Measurements from ENCODE around the gene TRPM3.

The TRPM3 gene

DNA sequence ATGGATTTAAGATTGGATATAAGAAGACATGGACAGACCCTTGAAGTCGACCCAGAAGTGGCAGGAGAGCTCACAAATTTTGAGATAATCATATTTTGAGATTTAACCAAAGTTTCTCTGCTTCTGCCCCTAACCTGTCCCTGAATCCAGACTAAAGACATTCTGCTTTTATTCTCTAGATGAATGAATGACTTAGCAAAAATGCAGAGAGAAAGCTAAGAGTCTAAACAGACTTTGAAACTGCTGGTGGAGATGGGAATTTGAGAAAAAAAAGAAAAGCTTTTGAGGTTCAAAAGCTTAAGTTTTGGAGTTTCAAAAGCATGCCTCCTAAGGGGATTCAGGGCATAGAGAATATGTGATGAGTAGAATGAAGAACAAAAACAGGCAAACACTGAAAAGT is 621.8 kb downstream of the TRPM3 start:
- DNase-seq, result no peak

DNA sequence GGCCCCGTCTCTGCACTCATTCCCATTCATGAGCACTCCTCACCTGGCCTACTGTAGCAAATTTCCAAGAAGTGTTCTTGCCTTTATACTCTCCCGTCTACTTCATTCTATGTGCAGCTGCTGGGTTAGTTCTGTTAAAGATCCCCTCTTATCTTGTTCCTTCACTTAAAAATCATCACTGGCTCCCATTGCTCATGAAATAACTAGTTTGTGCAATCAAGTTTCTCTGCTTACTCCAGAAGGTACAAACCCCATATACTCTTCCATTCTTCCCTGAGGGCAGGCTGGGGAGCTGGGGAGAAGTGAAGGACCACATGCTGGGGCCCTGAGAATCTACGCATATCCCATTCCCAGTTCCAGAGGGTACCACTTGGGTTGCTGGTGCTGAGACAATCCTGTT is 622.6 kb downstream of the TRPM3 start:
- no peak for DNase-seq

DNA sequence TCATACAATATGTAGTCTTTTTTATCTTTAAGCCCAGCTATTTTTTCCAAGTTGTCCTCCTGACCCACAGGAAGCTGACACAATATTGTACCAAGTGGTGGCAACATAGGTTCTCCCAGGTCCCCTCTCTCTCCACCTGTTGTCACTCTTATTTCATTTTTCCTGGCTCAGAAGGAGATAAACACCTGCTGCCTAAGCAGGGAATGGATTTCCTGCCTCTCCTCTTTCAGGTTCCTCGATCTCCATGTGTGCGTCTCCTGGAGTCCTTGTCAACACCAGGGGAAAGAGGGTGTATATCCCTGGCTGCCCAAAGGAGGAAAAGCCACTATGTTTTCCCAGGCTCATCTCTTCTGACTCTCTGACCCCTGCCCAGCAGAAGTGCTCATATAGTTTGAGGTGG is 625.2 kb downstream of the TRPM3 start:
- no peak for DNase-seq

DNA sequence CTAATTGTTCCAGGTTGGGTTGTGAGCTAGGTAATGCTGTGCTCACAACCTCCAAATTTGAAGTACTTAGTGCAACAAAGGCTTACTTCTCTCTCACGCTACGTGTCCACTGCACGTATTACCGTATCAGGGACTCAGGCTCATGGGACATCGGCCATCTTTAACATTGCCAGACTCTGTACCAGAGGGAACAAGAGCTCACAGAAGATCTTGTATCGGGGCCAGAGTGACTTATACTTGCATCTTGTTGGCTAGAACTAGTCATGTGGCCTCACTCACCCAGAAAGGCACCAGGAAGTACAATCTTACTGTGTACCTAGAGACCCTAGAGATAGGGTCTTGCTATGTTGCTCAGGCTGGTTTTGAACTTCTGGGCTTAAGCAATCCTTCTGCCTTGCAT is 625.9 kb downstream of the TRPM3 start:
- no peak for DNase-seq

DNA sequence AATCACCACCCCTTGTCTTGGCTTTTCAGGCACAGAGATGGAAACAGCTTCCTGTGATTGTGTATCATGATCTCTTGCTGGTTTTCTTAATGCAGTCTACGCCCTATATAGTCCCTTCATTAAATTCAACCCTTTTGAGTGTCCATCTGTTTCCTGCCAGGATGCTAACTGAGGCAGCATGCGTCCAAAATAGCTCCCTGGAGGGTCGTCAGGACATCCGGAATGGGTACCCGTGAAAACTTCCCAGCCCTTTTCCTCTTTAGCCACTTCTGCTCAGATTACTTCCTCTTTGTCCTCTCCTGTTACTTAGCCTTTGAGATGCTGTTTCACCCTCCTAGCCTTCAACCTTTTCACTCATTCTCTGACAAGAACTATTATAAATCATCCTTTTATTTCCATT is 627.2 kb downstream of the TRPM3 start:
- DNase-seq, result no peak

DNA sequence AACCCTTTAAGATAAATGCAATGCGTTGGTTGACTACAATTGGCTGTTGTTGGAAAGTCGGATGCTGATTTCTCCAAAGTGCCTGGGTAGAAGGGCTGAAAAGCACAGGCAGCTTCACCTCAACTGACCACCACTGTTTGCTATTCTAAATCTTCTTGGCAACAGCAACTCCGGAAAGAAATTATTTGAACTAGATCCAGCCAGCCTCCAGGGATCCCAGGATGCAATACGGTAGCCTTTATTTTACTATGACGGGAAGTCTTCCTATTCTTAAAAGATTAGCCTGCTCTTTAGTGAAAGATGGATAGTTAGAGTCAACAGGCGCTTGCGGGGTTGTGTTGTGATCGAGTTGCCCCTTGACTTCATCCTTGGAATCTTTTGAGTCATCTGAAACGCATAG is 628.4 kb downstream of the TRPM3 start:
- DNase-seq, result no peak

DNA sequence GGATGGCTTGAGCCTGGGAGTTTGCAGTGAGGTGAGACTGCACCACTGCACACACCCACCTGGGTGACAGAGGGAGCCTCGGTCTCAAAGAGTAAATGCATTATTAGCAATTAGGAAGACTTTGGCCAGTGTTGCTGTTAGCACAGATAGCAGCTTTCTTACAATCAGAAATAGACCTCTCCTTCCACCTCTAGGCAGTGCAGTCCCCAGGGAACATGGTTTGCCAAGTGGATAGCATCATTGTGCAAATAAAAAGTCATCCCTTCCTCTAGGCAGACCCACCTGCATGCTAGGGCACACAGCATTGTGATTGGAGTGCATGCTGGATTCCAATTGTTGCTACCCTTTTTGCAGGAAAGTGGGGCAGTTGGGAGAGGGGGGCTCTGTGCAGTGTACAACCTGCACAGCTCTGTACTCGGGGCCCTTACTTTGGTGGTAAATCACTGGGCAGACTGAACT is 629.1 kb downstream of the TRPM3 start:
- DNase-seq, result no peak

DNA sequence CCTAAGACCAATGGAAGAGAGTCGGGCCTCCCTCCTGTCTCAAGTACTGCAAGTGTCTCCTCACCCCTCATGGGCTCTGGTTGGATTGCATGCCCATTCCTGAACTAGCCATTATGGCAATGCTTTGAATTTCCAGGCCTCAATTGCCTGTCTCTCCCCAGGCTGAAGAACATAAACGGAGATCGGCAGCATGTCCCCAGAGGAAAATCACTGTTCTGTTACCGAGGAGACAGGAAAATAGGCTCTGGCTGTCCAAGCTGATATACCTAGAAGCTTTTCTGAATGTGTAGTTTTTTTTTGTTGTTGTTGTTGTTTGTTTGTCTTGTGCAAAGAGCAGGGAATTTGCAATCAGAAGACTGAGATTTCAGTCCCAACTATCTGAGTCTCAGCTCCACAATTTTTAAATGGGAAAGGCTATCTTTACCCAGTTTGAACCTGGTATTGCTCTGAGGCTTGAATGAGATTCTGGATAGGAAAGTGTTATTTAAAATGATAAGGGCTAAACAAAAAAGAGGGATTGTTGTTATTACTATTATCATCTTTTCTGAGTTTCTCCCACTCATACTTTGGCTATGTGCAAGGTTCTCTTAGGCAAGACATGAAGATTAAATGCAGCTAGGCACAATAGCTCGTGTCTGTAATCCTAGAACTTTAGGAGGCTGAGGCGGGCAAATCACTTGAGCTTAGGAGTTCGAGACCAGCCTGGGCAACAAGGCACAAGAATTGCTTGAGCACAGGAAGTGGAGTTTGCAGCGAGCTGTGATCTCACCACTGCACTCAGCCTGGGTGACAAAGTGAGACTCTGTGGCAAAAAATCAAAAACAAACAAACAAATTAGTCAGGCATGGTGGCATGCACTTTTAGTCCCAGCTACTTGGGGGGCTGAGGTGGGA is 629.7 kb downstream of the TRPM3 start:
- DNase-seq, result no peak

DNA sequence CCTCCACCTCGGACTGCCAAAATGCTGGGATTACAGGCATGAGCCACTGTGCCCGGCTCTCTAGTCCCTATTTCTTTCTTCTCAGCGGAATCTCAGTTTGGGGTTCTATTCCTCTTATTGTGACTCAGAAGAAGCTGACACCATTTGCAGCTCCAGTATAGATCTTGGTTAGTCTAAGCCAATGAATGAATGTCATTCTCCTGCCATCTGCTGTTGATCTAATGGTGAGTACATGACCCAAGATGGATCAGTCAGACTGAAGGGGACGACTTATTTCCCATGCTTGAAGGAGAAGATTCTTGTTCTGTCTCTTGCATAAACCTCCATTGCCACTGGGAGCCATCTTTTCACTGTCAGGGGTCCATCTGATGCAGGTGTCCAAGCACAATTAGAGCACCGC is 630.9 kb downstream of the TRPM3 start:
- DNase-seq, result no peak

DNA sequence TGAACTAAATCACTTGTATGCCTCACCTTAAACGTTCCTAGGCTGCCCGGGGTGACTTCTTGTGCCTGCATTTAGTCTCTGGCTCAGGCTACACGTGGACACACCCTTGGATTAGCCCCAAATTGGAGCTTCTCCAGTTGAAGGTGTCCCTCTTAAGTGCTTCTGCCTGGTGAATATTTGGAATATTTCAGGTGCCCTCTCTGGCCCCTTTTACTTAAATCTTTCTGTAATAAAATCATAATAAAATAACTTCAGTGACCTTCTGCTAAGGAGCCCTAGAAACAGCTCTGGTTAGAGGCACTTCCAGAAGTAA is 632.7 kb downstream of the TRPM3 start:
- no peak for DNase-seq

DNA sequence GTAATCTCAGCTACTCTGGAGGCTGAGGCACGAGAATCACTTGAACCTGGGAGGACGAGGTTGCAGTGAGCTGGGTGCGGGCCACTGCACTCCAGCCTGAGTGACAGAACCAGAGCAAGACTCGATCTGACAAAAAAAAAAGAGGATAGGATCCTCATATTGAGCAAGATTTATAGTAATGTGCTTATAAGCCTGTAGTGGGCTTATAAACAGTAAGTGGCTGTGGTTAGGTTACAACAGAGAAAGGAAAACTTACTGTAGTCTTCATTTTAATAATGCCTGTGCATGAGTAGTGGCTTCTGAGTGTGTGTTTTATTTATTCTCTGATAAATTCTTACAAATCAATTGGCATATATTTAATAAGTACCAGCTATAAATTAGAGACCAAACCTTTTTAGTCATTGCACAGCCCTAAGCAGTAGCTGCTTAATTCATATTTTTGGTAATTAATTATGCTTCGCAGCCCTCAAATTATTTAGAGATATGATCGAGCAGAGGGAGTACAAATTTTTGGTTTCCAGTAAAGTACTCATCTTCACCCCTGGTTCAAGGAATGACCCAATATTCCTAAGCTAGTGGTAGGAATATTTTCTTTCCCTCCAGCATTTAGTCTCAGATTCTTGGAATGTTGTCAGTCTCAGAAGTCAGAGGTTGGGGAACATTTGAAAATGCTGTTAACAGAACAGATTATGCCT is 633.2 kb downstream of the TRPM3 start:
- no peak for DNase-seq

DNA sequence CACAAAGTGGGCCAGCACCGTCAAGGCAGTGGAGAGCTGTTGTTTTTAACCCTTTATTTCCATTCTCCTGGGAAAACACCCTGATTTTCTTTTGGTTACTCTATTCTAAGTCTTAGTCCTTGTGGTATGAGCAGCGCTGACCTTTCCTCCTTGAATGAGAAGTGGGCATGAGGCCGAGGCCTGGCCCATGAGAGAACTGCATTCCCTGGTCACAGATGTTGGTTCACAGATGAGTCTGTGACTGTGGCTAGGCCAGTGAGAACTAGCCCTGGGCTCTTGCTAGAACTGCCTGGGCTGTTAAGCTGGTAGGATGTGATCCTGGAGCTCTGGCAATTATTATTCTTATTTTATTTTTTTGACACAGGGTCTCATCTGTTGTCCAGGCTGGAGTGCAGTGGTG is 635.3 kb downstream of the TRPM3 start:
- DNase-seq, result no peak

DNA sequence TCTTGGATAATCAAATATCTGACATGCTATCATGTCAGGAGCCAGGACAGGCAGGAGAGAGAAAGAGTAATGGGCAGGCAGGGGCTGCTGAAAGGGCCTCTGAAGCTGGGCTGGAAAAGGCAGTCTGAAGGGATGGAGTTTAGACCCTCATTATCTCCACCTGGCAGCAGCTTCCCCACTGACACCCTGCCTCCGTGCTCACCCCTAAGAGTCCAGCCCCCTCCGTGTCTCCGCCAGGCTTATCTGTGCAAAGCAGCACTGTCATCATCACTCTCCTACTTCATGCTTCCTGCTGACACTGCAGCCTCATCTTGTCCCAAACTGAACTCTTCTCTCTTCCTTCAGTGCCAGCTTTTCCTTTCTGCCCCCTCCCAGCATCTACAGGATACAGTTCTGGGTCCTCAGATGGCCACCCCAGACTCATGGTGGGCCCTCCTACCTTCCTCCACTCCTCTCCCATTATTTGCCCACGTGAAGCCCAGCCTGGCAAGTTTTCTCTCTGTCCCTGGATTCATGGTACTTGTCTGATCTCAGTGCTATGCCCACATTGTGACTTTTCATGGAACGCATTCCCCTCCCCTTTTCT is 636.1 kb downstream of the TRPM3 start:
- no peak for DNase-seq

DNA sequence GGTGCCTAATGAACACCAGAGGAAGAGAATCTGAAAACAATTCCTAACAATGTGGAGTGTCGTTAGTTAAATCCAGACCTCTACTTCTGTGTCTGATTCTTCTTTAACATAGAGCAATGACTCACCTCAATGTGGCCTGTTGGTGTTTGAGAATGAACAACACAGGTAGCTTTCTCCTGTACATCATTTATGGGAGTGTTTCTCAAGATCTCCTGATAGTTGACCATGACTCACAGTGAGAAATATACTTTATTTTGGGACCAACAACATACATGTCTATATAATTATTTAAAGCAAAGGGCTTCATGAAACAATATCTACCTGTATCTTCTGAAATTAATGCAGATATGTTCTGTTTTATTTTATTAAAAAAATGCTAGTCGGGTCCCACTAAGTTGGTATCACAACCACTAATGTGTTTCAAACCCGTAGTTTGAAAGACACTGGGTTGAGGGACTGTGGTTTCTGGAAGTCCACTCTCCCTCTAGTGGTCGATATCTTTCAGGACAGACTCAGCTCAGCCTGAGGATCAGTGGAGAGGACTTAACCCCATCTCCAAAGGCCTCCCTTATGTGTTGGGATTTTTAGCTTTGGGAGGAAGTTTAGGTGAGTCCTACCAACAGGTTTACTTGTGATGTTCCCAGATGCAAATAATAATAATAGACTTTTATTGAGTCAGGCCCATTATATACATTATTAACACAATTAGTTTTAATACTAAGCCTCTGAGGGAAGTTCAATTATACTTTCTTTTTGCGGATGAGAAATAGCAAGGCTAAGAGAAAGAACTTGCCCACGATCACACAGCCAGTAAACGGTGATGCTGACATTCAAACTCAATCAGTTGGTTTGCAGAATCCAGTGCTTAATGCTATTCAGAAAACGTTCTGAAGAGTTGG is 636.9 kb downstream of the TRPM3 start:
- DNase-seq, result peak; percentile 23

DNA sequence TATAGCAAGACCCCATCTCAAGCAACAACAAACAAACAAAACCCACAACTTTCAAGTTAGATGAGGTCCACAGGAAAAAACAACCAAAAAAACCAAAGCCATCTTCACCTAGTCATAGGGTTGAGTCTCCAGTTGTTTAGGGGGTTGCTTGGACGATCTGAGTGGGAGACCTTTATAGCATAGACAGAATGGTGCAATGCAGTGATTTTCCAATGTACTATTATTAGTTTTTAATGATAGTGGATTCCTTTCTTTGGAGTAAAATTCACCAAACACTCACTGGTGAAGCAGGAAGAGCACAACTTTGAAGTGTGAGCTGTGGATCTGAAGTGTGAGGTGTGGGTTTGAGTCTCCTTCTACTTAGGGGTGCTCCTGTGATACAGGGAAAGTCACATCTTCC is 640.0 kb downstream of the TRPM3 start:
- DNase-seq, result no peak

DNA sequence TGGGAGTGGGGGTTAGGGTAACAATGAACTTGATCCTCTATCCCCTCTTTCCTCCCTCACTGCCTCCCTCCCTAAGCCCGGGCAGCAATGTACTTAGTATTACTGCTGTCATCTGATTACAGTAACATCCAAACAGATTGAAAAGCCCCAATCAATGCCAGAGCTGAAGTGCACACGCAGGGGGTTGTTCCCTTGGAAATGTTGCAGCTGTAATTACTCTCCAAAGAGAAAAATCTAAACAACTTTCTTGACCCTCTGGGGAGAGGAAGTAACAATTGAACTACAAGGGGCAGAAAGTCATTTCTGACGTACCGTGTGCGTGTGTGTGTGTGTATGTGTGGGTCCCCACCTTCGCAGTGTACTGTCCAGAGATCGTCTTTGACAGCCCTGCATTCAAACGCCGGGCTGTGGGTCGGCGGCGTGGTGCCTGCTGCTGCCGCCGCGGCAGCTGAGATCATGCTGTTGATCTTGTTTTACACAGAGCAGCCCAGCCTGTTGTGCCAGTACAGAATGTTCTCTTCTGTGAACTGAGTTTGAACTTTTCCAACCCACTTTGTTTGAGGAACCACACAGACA is 640.9 kb downstream of the TRPM3 start:
- no peak for DNase-seq

DNA sequence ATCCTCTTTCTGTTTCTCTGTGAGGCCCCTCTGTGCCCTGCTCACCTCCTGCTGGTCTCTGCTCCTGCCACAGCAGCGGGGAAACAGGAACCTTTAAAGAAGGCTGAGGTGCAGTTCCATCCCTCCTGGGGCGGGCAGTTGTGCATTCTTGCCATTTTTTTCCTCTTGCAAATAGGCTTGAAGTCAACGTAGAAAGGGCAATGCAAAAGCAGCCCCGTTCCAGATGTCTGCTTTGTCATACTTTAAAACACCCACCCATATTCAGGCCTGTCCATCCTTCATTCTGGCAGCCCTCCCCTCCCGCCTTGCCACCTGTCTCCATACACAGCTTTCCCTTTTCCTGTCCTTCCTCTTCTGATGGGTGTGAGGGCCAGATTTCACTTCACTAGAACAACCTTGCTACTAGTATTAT is 641.5 kb downstream of the TRPM3 start:
- no peak for DNase-seq
